ENCODE results near the gene ZNRF3. TPM values are rescaled to one million over a fixed set of nuclear protein-coding genes. Genes with fewer than 3 reads are reported as not detected.

ZNRF3 gene
- polyA plus RNA-seq, 1 donor (not counting 4 experiments of a cell fraction or from before 2014, with no cell fraction given) = 2.6 TPM

GRCh38 chr22:28874061-28874460 lies 9.3 kb upstream of the ZNRF3 start:
- DNase-seq (ENCODE audit: low read depth, low spot score) (no peak), FAIRE-seq (no peak)
- Histone ChIP-seq H3K9me1 (ENCODE audit: control insufficient read depth, extremely low read depth, insufficient read depth, low read length) (no peaks in the 10 kb centered on the region), H3K9me3 (ENCODE audit: control insufficient read depth, low read depth, low read length) (no peaks in the 10 kb centered on the region), H3K27ac (ENCODE audit: control insufficient read depth, insufficient read depth, low read length) (no peak overlapping the region), H2AFZ (ENCODE audit: control insufficient read depth, low read length) (no peak overlapping the region), H3K27me3 (ENCODE audit: control insufficient read depth, extremely low read depth, insufficient read depth, low read length) (no peaks in the 10 kb centered on the region), H3K4me3 (ENCODE audit: control insufficient read depth in 2 of 3, extremely low read depth in 1 of 3, insufficient read depth in 2 of 3, low read depth in 1 of 3, low read length in 3 of 3) (no peak overlapping the region), H3K36me3 (ENCODE audit: control insufficient read depth in 2 of 2, extremely low read depth in 1 of 2, insufficient read depth in 2 of 2, low read length in 2 of 2) (no peaks in the 10 kb centered on the region), H3K9ac (ENCODE audit: control insufficient read depth, extremely low read depth, insufficient read depth, low read length) (no peak overlapping the region), H3K79me2 (ENCODE audit: control insufficient read depth, insufficient read depth, low read length) (no peaks in the 10 kb centered on the region), H3K4me2 (ENCODE audit: control insufficient read depth, extremely low read depth, insufficient read depth, low read depth, low read length) (no peak overlapping the region), H3K4me1 (ENCODE audit: control insufficient read depth, extremely low read depth, insufficient read depth, low read length) (no peaks in the 10 kb centered on the region), H4K20me1 (ENCODE audit: control insufficient read depth, extremely low read depth, insufficient read depth, low read length) (no peaks in the 10 kb centered on the region)
- dilution Hi-C loops (cut with MboI; ENCODE audit: extremely low pct_ligation_motif_present, low sequenced_read_pairs) = no loop called here
- TF ChIP-seq EZH2 (IDR thresholded peaks at IDR 0.05; ENCODE audit: low read length) (no peak), CTCF (optimal IDR thresholded peaks at IDR 0.05 in 1 of 3, IDR thresholded peaks at IDR 0.05 in 1 of 3, conservative IDR thresholded peaks at IDR 0.05 in 1 of 3; ENCODE audit: extremely low read depth in 1 of 3, insufficient read depth in 2 of 3, low read length in 3 of 3) (no peak)

- Histone ChIP-seq H3K27ac (ENCODE audit: control insufficient read depth, insufficient read depth, low read length) (no peak overlapping the region), H3K4me1 (ENCODE audit: control insufficient read depth, extremely low read depth, insufficient read depth, low read length) (no peaks in the 10 kb centered on the region), H3K9me1 (ENCODE audit: control insufficient read depth, extremely low read depth, insufficient read depth, low read length) (no peaks in the 10 kb centered on the region), H3K9me3 (ENCODE audit: control insufficient read depth, low read depth, low read length) (no peaks in the 10 kb centered on the region), H2AFZ (ENCODE audit: control insufficient read depth, low read length) (no peak overlapping the region), H3K4me3 (ENCODE audit: control insufficient read depth in 2 of 3, extremely low read depth in 1 of 3, insufficient read depth in 2 of 3, low read depth in 1 of 3, low read length in 3 of 3) (no peak overlapping the region), H3K4me2 (ENCODE audit: control insufficient read depth, extremely low read depth, insufficient read depth, low read depth, low read length) (no peak overlapping the region), H3K27me3 (ENCODE audit: control insufficient read depth, extremely low read depth, insufficient read depth, low read length) (no peaks in the 10 kb centered on the region), H3K79me2 (ENCODE audit: control insufficient read depth, insufficient read depth, low read length) (no peaks in the 10 kb centered on the region), H3K9ac (ENCODE audit: control insufficient read depth, extremely low read depth, insufficient read depth, low read length) (no peak overlapping the region), H4K20me1 (ENCODE audit: control insufficient read depth, extremely low read depth, insufficient read depth, low read length) (no peaks in the 10 kb centered on the region), H3K36me3 (ENCODE audit: control insufficient read depth in 2 of 2, extremely low read depth in 1 of 2, insufficient read depth in 2 of 2, low read length in 2 of 2) (no peaks in the 10 kb centered on the region)
- dilution Hi-C loops (cut with MboI; ENCODE audit: extremely low pct_ligation_motif_present, low sequenced_read_pairs) = no loop called here
- TF ChIP-seq CTCF (optimal IDR thresholded peaks at IDR 0.05 in 1 of 3, IDR thresholded peaks at IDR 0.05 in 1 of 3, conservative IDR thresholded peaks at IDR 0.05 in 1 of 3; ENCODE audit: extremely low read depth in 1 of 3, insufficient read depth in 2 of 3, low read length in 3 of 3) = no peak
- TF ChIP-seq EZH2 (IDR thresholded peaks at IDR 0.05; ENCODE audit: low read length) = no peak
- FAIRE-seq (no peak), DNase-seq (ENCODE audit: low read depth, low spot score) (no peak)
Measured at GRCh38 chr22:28874811-28875320, 8.5 kb upstream of the ZNRF3 start.
